Psoas muscle (tissue), 8 donors: ENCODE results near the gene ADAMTS1. TPM values are rescaled to one million over a fixed set of nuclear protein-coding genes. Genes with fewer than 3 reads are reported as not detected.

Experiments
- ATAC-seq, 4 donors: fragments of 200-7000 bp; cut with Tn5 transposase; one replicate each; pipeline ENCODE4 v1.9.1; 2020; ENCODE audit warnings: moderate library complexity in 3 of 4, mild to moderate bottlenecking in 2 of 4
- DNase-seq, 2 donors: peaks; one replicate each; pipeline ENCODE4 v3.0.0-alpha.2; 2020
- H3K27ac ChIP-seq: fragments of 200-600 bp; one replicate; pipeline ENCODE4 v1.8.0; 2022
- H3K27me3 ChIP-seq, 3 donors: fragments of 200-600 bp in 1 of 3; one replicate each; pipeline versions ENCODE4 v1.6.1 to v1.8.0; 2013 to 2022; ENCODE audit warnings: low read length in 2 of 3, mild to moderate bottlenecking in 2 of 3, moderate library complexity in 1 of 3; ENCODE audit not compliant: insufficient read depth in 3 of 3
- H3K36me3 ChIP-seq, 2 donors: fragments of 200-600 bp in 1 of 2; one replicate each; pipeline versions ENCODE4 v1.6.1 to v1.8.0; 2013 to 2022; ENCODE audit warnings: low read depth in 1 of 2, mild to moderate bottlenecking in 1 of 2, moderate library complexity in 1 of 2; ENCODE audit not compliant: insufficient read depth in 1 of 2
- H3K4me1 ChIP-seq: fragments of 200-600 bp; one replicate; pipeline ENCODE4 v1.8.0; 2022
- H3K4me3 ChIP-seq: fragments of 200-600 bp; one replicate; pipeline ENCODE4 v1.8.0; 2022; ENCODE audit warnings: mild to moderate bottlenecking
- H3K9me3 ChIP-seq: fragments of 200-600 bp; one replicate; pipeline ENCODE4 v1.8.0; 2022
- WGBS, 3 donors: extraction: QIAGEN DNeasy Blood & Tissue Kit; methylation state at CpG; one replicate each; pipeline versions ENCODE4 v1.1.6 to v1.1.7; 2013; 5-methylcytosine and 5-hydroxymethylcytosine counted together
- intact Hi-C, 2 donors: fragments of 100-400 bp; cut with DNase I; formaldehyde crosslinking; loops; one replicate each; pipeline versions ENCODE4 v1.11.0 to v1.14.2; 2022
- polyA plus RNA-seq, 3 donors: library from polyadenylated mRNA; stranded (reverse); fragments of 200-250 nt; gene quantifications; one replicate each; pipeline ENCODE4 v1.2.3, GENCODE V29; 2013
- total RNA-seq, 4 donors: library from RNA; stranded (reverse); fragmentation: NEBNext Ultra II Directional in 2 of 4; extraction: Animal tissue kit (Norgen Biotek cat#: 25700) in 2 of 4; gene quantifications; one replicate each; pipeline versions ENCODE4 v1.2.1 to v1.2.4, GENCODE V29; 2021 to 2023
- TF ChIP-seq, protein P1 (sequence below): fragments of 200-600 bp; IDR thresholded peaks from one replicate; pipeline ENCODE4 v1.8.0; 2022; ENCODE audit warnings: antibody characterized with exemption
- donor health status: healthy with polysubstance abuse.
- donor health status: DM: no; HTN: no; CAD: no; lungs with moderate emphysema.
- donor health status: Bipolar disorder and iron deficiency.
- donor health status: healthy.
- donor health status: DM: yes; HTN: yes; CAD: no.
- donor health status: DM: no; HTN: no; CAD: no.
- donor health status: DM: no; HTN: no; CAD: no.
- donor health status: DM: yes; HTN: yes; CAD: no.

Gene ADAMTS1
- total and polyA plus RNA-seq, 7 donors = 12.2 to 70.3 (median 32.0) TPM

DNA sequence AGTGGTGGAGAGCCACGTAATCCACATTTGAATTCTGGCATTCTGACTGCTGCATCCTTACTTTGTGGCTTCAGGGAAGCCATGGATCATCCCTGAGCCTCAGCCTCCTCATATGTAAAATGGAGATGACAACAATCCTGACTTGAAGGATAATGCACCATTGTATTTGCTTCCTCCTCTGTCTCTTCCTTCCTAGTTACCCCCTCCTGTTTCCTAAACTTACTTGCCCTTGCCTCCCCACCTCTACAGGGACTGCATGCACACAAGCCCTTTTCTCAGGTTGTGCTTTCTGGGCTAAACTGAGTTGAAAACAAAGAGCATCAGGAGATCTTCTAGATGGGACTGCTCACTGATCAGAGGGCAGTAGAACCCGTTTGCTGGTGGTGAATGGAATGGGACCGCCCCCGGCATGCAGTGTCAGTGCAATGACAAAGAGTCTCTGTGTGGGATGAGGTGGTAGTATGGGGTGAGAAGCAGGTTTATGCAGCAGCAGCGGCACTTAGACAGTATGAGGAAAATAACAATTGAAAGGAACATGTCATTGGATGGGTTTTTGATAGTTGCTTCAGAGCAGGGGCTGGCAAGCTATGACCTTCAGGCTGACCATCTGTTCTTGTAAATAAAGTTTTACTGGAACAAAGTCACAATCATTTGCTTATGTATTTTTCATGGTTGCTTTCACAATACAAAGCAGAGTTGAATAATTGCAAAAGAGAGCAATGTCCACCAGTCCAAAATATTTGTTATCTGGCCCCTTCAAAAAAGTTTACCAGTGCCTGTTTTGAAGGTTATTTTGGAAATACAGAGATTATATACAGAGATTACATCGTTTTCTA is 6.1 kb upstream of the ADAMTS1 start:
- WGBS, 3 donors = 76 to 90% (median 80%) methylated on average over 6 of the region's 6 CpGs
- intact Hi-C loops = loop anchor here (2.0 to 10.0 kb wide), 7 partner anchors 711 to 1487 kb away; no protein-coding TSS in a partner anchor

GRCh38 chr21:26850116-26850643 is 5.0 kb upstream of the ADAMTS1 start:
- ATAC-seq (no peak), DNase-seq (no peak)
- Histone ChIP-seq H3K36me3 (no peaks in the 10 kb centered on the region), H3K4me3 (peak overlapping the region; percentile 35), H3K27ac (no peak overlapping the region), H3K9me3 (no peaks in the 10 kb centered on the region), H3K27me3 (no peaks in the 10 kb centered on the region), H3K4me1 (peaks cover 6% of the 10 kb centered on the region)
- 16 to 18% (median 17%) methylated on average over 5 of the region's 5 CpGs for WGBS, 3 donors
- intact Hi-C loops = loop anchor here (2.0 to 10.0 kb wide), 7 partner anchors 712 to 1489 kb away; no protein-coding TSS in a partner anchor
- TF ChIP-seq, protein P1, sequence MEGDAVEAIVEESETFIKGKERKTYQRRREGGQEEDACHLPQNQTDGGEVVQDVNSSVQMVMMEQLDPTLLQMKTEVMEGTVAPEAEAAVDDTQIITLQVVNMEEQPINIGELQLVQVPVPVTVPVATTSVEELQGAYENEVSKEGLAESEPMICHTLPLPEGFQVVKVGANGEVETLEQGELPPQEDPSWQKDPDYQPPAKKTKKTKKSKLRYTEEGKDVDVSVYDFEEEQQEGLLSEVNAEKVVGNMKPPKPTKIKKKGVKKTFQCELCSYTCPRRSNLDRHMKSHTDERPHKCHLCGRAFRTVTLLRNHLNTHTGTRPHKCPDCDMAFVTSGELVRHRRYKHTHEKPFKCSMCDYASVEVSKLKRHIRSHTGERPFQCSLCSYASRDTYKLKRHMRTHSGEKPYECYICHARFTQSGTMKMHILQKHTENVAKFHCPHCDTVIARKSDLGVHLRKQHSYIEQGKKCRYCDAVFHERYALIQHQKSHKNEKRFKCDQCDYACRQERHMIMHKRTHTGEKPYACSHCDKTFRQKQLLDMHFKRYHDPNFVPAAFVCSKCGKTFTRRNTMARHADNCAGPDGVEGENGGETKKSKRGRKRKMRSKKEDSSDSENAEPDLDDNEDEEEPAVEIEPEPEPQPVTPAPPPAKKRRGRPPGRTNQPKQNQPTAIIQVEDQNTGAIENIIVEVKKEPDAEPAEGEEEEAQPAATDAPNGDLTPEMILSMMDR = peak; percentile 64

More for the DNA sequence above, 6.1 kb upstream of the ADAMTS1 start:
- Histone ChIP-seq H3K27me3 (no peaks in the 10 kb centered on the region), H3K27ac (no peak overlapping the region), H3K36me3 (no peaks in the 10 kb centered on the region), H3K9me3 (no peaks in the 10 kb centered on the region), H3K4me1 (peaks cover 6% of the 10 kb centered on the region), H3K4me3 (no peak overlapping the region)
- TF ChIP-seq, protein P1 = no peak
- no peak for DNase-seq
- ATAC-seq = no peak

GRCh38 chr21:26849428-26850115 is 4.4 kb upstream of the ADAMTS1 start:
- ATAC-seq = no peak
- 10 to 18% (median 14%) methylated on average over 4 of the region's 4 CpGs for WGBS, 3 donors
- Histone ChIP-seq H3K27ac (no peak overlapping the region), H3K4me1 (peaks cover 6% of the 10 kb centered on the region), H3K9me3 (no peaks in the 10 kb centered on the region), H3K4me3 (peak overlapping the region; percentile 35), H3K36me3 (no peaks in the 10 kb centered on the region), H3K27me3 (no peaks in the 10 kb centered on the region)
- no peak for DNase-seq
- TF ChIP-seq, protein P1 = peak; percentile 67
- intact Hi-C loops = loop anchor here (2.0 to 10.0 kb wide), 12 partner anchors 132 to 1895 kb away; no protein-coding TSS in a partner anchor

DNA sequence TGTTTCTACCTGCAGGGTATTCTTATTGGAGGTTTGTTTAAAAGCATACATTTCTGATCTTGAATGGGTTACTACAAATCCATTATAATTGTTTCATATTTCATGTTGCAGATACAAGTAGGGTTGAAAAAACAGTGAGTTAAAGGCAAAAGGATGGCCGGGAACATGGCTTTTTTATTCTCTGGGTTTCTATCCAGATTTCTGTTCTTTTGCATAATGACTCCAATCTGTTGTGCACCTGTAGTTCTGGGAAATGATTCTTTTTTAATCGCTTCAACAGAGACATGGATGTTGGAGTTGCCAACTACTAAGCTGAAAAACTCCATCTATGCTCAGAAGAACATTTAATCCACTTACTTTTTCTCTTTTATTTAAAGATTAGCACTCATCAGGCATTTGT is 2.7 kb upstream of the ADAMTS1 start:
- ATAC-seq (no peak), DNase-seq (no peak)
- Histone ChIP-seq H3K4me3 (no peak overlapping the region), H3K27ac (peak overlapping the region; percentile 94), H3K4me1 (peaks cover 6% of the 10 kb centered on the region), H3K9me3 (no peaks in the 10 kb centered on the region), H3K27me3 (no peaks in the 10 kb centered on the region), H3K36me3 (no peaks in the 10 kb centered on the region)
- TF ChIP-seq, protein P1 = no peak
- WGBS, 3 donors = 18 to 34% (median 25%) methylated on average over 2 of the region's 2 CpGs
- intact Hi-C loops = loop anchor here (5.0 to 10.0 kb wide), 5 partner anchors 131 to 1897 kb away; no protein-coding TSS in a partner anchor
